Measurements from ENCODE around the gene CCDC170.

Gene CCDC170

GRCh38 chr6:151670116-151670515, 176.3 kb downstream of the CCDC170 start:
- Histone ChIP-seq H3K27me3 (no peaks in the 10 kb centered on the region), H3K36me3 (no peaks in the 10 kb centered on the region), H3K4me1 (no peaks in the 10 kb centered on the region), H3K9me3 (no peaks in the 10 kb centered on the region), H3K4me3 (ENCODE audit: low read depth, low read length) (no peak overlapping the region)
- no peak for DNase-seq
- TF ChIP-seq, protein P1, sequence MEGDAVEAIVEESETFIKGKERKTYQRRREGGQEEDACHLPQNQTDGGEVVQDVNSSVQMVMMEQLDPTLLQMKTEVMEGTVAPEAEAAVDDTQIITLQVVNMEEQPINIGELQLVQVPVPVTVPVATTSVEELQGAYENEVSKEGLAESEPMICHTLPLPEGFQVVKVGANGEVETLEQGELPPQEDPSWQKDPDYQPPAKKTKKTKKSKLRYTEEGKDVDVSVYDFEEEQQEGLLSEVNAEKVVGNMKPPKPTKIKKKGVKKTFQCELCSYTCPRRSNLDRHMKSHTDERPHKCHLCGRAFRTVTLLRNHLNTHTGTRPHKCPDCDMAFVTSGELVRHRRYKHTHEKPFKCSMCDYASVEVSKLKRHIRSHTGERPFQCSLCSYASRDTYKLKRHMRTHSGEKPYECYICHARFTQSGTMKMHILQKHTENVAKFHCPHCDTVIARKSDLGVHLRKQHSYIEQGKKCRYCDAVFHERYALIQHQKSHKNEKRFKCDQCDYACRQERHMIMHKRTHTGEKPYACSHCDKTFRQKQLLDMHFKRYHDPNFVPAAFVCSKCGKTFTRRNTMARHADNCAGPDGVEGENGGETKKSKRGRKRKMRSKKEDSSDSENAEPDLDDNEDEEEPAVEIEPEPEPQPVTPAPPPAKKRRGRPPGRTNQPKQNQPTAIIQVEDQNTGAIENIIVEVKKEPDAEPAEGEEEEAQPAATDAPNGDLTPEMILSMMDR (IDR thresholded peaks at IDR 0.05; ENCODE audit: low read depth, low read length): no peak
